ENCODE measurements around the gene NAXE. TPM values are rescaled to one million over a fixed set of nuclear protein-coding genes. Genes with fewer than 3 reads are reported as not detected.
"Not testable (repeated sequence)": the region's sequence is repeated elsewhere in the genome, so short reads cannot be mapped to it uniquely, and the experiment has no call there.

NAXE gene
- polyA plus RNA-seq, 10 donors: 23.5 to 38.4 (median 28.9) TPM

- no peak for DNase-seq
Measured at GRCh38 chr1:156618853-156619581, 27.4 kb downstream of the NAXE start, which contains the start of gene HAPLN2. HAPLN2 (plus strand) TSS chr1:156619415; CDS start chr1:156623491, 4,076 bp downstream.

GRCh38 chr1:156619582-156619955, 28.0 kb downstream of the NAXE start:
- DNase-seq: no peak

- DNase-seq: no peak
Measured at GRCh38 chr1:156622581-156623297, 31.2 kb downstream of the NAXE start.

- peak in 1 of 3 donors; percentile 63 for DNase-seq
Measured at GRCh38 chr1:156623946-156624813, 32.6 kb downstream of the NAXE start.

GRCh38 chr1:156624814-156625435, 33.3 kb downstream of the NAXE start:
- DNase-seq: peak in 1 of 3 donors; percentile 25

GRCh38 chr1:156625436-156626078, 34.0 kb downstream of the NAXE start:
- peak; percentile 14 to 73 (median 67) for DNase-seq

GRCh38 chr1:156626079-156626438, 34.5 kb downstream of the NAXE start:
- no peak for DNase-seq

- DNase-seq: no peak
Measured at GRCh38 chr1:156627313-156627880, 35.8 kb downstream of the NAXE start.

- no peak for DNase-seq
Measured at GRCh38 chr1:156629823-156630449, 38.4 kb downstream of the NAXE start.

GRCh38 chr1:156631152-156631551, 39.6 kb downstream of the NAXE start:
- not testable (repeated sequence) for DNase-seq

- DNase-seq: no peak
Measured at GRCh38 chr1:156632355-156632754, 40.8 kb downstream of the NAXE start.

- no peak for DNase-seq
Measured at GRCh38 chr1:156638189-156638985, 46.8 kb downstream of the NAXE start.

- DNase-seq: no peak
Measured at GRCh38 chr1:156639601-156640101, 48.1 kb downstream of the NAXE start.

- no peak for DNase-seq
Measured at GRCh38 chr1:156640842-156641706, 49.5 kb downstream of the NAXE start.

- peak in 1 of 3 donors; percentile 85 for DNase-seq
Measured at GRCh38 chr1:156641761-156642264, 50.2 kb downstream of the NAXE start, which contains the start of gene BCAN. BCAN (plus strand) TSS chr1:156642117; CDS start chr1:156646055, 3,938 bp downstream.

GRCh38 chr1:156642265-156643048, 50.9 kb downstream of the NAXE start:
- DNase-seq: no peak

All from muscle of back (tissue), 11 donors.